Thyroid gland (tissue), 4 donors: ENCODE results near the gene APC2.

Experiments
- CTCF ChIP-seq, 6 experiments: fragments of 200-600 bp in 3 of 6; fragments of 450-650 bp in 3 of 6; sonication (generic) in 3 of 6; IDR thresholded peaks; one replicate each; pipeline ENCODE4 v1.5.1; 2016 to 2019; ENCODE audit warnings: antibody characterized with exemption in 6 of 6, mild to moderate bottlenecking in 2 of 6, inconsistent platforms in 1 of 6, moderate library complexity in 1 of 6
- POLR2A ChIP-seq, 2 donors: fragments of 450-650 bp; IDR thresholded peaks; one replicate each; pipeline ENCODE4 v1.6.1; 2017; ENCODE audit warnings: antibody characterized with exemption in 2 of 2, mild to moderate bottlenecking in 2 of 2, moderate library complexity in 1 of 2

- TF ChIP-seq CTCF (IDR thresholded peaks at IDR 0.05) (no peak), POLR2A (IDR thresholded peaks at IDR 0.05) (no peak)
These were observed 70.4 kb downstream of the APC2 start for GRCh38 chr19:1520203-1520780.
